T47D (cell line): ENCODE data around the gene GFAP.

ENCODE experiments used
- DNase-seq, 2 experiments: peaks; one replicate each; pipeline versions ENCODE4 v3.0.0 to v3.0.0-alpha.2; 2011 to 2012; ENCODE audit warnings: low read depth in 1 of 2, low spot score in 1 of 2
- JUND ChIP-seq: IDR thresholded peaks from 2 replicates; pipeline ENCODE4 v1.6.1; 2012; ENCODE audit warnings: low read depth
- in situ Hi-C: cut with HindIII; loops from 2 replicates; pipeline ENCODE4 v1.10.0; 2016; ENCODE audit warnings: low sequenced_read_pairs, low pct_unique_long_range_greater_than_20kb

The GFAP gene

DNA sequence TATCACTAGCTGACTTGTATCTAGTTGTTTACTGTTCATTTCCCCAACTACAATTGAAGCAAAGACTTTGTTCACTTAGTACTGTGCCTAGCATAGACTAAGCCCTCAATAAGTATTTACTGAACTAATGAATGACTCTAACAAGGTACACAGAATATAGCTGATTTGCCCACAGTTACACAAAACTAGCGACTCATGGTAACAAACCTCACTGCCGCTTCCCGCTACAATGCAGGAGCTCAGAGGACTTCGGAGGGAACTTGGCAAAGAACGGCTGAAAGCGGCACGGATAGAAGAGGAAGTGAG lies 16.6 kb downstream of the GFAP start:
- DNase-seq, result peak in 1 of 2 experiments; percentile 64
- no peak for TF ChIP-seq JUND
- in situ Hi-C loops, result no loop called here

DNA sequence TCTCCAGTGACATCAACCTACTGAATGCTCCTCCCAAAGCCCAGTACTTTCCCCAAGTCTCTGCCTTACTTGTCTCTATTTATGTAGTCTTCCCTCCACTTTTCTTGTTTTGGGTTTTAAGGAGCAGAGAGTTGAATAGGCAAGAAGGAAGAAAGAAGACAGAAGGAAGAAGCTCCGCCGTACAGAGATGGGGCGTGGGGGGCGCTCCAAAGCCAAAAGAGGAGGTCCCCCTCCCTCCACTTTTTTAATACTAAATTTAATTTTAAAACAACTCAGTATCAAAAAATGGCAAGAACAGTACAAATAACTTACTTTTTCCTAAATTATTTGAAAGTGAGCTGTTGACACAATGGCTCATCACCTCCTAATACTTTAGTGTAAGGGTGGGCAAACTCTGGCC lies 20.7 kb downstream of the GFAP start:
- DNase-seq, result no peak
- in situ Hi-C loops, result no loop called here
- no peak for TF ChIP-seq JUND

DNA sequence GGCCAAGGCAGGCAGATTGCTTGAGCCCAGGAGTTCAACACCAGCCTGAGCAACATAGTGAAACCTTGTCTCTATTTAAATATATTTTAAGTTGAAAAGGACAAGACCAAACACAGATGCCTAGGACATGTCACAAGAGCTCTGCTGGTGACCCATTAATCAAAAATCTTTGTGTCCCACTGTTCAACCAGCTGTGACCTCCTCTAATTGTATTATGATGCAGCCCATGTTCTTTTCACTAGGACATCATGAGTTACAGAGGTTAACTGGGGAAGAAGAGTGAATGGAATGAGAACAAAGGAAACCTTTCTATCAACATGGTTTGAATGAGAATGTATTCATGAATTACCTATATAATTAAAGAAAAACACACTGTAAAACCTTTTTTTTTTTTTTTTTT lies 23.1 kb downstream of the GFAP start:
- in situ Hi-C loops, result no loop called here
- TF ChIP-seq JUND, result no peak
- DNase-seq, result no peak

DNA sequence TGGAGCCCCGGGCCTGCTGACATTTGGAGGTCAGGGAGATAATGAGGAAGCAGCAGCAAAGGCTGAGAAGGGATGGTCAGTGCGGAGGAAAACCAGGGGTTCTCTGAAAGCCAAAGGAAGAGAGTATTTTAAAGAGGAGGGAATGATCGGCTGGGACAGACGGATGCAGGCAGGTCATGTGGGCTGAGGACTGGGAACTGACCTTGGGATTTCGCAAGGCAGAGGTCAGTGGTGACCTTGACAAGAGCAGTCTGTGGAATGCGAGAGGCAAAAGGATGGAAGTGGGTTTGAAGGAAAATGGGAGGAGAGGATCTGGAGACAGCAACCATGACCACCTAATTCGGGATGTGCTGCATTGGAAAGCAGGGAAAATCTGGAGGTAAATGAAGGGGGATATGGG lies 26.3 kb downstream of the GFAP start:
- no peak for TF ChIP-seq JUND
- no peak for DNase-seq
- in situ Hi-C loops, result no loop called here

DNA sequence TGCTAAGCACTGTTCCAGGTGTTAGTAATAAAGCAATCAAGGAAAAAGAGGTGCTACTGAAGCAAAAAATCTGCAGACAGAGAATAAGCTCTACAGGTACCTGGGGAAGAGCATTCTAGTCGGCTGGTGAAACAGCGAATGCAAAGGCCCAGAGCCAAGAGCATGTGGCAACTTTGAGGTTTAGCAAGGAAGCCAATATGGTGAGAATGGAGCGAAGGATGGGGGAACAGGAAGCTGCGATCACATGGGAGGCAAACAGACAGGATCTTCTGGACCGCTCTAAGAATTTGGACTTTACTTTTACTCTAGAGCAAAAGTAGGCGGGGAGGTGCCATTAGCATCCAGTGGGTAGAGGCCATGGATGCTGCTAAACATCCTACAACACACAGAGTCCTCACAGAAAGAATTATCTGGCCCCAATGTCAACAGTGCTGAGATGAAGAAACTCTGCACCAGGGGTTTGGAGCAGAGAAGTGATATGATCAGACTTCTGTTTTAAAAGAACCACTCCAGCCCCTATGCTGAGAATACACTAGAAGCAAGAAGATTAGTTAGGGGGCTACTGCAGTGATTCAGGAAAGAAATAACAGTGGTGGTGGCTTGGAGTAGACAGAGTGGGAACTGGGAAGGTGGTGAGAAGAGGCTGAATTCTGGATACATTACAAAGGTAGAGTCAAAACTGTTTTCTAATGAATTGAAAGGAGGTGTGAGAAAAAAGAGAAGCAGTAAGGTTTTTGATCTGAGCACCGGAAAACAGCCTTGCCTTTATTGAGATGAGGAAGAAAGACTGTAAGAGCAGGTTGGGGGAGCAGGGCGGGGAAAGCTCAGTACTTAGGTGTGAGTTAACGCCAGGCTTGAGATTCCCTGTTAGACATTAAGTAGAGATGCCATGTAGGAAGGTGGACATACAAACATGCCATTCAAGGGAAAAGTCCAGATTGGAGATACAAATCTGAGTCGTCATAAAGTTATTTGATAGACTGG lies 27.0 kb downstream of the GFAP start:
- in situ Hi-C loops, result no loop called here
- TF ChIP-seq JUND, result no peak
- no peak for DNase-seq

DNA sequence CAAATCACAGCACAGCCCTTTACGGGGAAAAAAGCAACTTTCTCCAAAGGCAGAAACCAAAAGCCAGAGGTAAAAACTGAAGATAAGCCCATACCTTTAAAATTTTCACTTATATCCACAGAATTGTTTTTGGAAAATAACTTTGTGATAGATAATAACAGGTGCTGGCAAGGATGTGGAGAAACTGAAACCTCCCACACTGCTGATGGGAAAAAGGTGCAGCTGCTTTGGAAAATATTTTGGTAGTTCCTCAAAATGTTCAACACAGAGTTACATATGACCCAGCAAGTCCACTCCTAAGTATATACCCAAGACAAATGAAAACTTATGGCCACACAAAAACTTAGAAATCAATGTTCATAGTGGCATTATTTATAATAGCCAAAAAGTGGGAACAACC lies 28.3 kb downstream of the GFAP start:
- DNase-seq, result no peak
- in situ Hi-C loops, result no loop called here
- no peak for TF ChIP-seq JUND

DNA sequence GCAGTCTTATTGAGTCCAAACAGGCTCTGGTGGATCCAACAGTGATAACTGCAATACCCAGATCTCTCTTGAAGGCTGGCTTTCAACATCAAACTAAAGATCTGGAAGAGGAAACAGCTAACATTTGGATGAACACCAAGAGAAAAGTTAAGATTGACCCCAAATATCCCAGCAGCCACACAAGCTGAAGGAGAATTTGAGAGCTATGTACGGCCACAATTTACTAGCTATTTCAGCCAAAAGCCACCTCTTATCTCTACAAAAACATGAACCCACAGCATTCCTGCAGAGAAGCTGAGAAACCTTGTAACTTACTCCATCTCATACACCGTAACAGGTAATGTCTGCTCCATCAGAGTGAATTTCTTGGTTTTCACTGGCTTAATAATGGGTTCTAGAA lies 30.4 kb downstream of the GFAP start:
- DNase-seq, result no peak
- in situ Hi-C loops, result no loop called here
- TF ChIP-seq JUND, result no peak

DNA sequence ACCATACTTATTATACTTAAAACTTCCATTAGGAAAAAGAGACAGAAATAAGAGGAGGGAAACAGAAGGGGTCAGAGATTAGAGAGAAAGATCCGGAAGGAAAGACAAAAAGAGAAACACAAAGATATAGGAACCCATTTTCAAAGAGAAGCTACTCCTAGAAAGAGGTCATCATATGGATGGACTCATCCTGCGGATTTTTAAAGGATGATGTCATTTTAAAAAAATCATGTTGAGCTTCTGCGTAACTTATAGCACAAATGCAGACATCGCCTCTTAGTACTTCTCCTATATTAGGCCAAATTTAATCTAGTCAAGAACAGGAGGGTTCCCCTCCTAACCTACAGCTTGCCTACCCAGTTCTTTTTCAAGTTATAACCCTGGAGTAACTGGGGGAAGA lies 34.2 kb downstream of the GFAP start:
- no peak for DNase-seq
- TF ChIP-seq JUND, result no peak
- in situ Hi-C loops, result no loop called here

DNA sequence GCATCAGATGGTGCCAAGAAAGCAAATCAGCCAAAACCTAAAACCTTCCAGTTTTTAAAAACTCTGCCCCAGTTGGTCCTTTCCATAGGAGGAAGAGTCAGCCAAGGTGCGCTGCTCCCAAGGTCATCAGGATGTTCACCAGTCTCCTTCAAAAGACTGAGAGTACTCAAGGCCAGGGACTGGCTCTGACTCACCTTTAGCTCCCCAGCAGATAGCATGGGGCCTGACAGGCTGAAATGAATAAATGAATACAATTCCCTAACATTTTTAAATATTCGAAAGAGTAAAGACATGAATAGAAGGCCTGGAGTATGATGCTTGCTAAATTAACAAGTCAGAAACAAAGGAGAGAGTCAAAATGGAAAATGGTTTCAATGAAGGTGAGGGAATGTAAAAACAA lies 35.2 kb downstream of the GFAP start:
- no peak for TF ChIP-seq JUND
- in situ Hi-C loops, result no loop called here
- DNase-seq, result no peak

DNA sequence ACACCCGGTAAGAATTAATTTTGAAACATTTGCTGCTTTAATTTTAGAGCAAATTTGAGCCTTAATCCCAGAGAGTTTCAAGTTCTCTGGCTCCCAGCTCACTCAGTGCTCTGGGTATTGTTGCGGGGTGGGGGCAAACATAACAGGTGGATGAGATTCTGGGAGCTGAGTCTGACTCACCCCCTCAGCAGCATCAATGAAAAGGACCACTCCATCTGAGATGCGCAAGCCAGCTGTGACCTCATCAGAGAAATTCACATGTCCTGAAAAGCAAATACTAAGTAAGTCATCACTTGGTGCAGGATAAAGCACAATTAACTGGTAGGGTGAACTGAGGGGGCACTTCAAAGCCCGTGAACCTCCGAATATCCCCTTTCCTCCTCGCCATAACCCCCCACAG lies 35.9 kb downstream of the GFAP start:
- no peak for TF ChIP-seq JUND
- DNase-seq, result no peak
- in situ Hi-C loops, result no loop called here

DNA sequence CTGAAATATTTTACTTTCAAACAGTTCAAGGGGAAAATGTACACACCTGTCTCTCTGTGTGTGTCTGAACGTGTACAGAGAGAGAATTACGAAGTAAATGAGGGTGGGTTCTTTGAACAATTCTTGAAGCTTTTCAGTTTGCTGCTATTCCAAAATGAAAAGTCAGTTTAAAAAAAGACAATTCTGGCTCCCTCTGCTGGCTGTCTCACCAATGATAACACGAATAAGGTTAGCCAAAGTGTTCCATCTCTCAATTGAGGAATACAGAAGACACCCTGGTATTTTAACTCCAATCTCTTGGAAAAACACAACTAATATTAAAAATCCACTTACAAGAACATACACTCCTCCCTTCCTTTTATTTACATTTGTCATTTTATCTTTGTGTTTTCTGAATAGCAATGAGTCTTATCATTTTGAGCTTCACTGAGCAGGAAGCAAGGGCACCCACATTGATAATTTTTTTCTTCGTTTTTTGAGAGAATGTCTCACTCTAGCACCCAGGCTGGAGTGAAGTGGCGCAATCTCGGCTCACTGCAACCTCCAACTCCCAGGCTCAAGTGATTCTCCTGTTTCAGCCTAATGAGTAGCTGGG lies 36.6 kb downstream of the GFAP start:
- in situ Hi-C loops, result no loop called here
- no peak for TF ChIP-seq JUND
- peak; percentile 53 to 54 for DNase-seq

DNA sequence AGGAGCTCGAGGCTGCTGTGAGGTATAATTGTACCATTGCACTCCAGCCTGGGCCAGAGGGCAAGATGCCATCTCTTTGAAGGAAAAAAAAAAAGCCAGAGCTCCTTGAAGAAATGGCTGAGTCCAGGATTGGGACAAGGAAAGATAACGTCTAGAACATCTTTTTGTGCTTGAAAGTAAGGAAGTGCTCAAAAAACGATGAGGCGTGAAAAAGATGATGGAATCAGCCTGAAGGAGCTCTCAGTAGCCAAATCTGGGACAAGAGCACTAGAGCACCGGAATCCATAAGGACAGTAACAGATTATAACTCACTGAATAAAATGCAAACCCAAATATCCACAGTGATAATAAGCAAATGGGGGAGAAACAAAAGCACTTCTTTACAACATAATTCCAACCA lies 38.2 kb downstream of the GFAP start:
- in situ Hi-C loops, result no loop called here
- no peak for DNase-seq
- TF ChIP-seq JUND, result no peak

DNA sequence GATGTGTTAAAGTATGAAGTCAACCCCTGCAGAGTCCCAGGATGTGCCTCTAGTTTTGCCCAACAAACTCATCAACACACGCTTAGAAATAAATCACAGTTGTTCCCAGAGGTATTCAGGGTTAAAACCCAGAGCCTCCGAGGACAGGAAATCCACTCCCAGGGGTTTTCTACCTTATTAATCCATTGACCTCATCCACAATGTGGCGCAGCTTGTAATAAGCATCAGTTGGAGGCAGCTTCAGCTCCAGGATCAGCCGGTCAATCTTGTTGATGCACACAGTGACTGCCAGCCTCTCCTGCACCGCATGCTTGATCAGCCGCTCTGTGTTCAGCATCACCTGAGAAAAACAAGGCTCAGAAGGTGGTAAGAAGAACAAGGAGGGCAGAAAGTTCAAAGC lies 39.5 kb downstream of the GFAP start:
- no peak for TF ChIP-seq JUND
- in situ Hi-C loops, result no loop called here
- DNase-seq, result no peak
